Activated CD8-positive, alpha-beta memory T cell treated with anti-CD3 and anti-CD28 coated beads, Interleukin-2, amount 10 ng/mL, durations not matched to agents 7 days and 5 days (primary cell): ENCODE measurements around the gene TP53BP2. TPM values are rescaled to one million over a fixed set of nuclear protein-coding genes. Genes with fewer than 3 reads are reported as not detected.

Experiments
- ATAC-seq: fragments of 150-1000 bp; cut with Tn5 transposase; one replicate; pipeline ENCODE4 v1.10.0; 2021; ENCODE audit warnings: moderate library complexity
- CTCF ChIA-PET: fragments of 350-600 bp; sonication (Branson Sonifier 250); formaldehyde crosslinking; loops from one replicate; lab custom pipeline; 2021; ENCODE audit warnings: antibody characterized with exemption; lab: Charles Lee
- DNase-seq: peaks from one replicate; pipeline ENCODE4 v3.0.0-alpha.2; 2020
- H3K27ac Mint-ChIP-seq: one replicate; pipeline ENCODE4 v1.8.0; 2021; ENCODE audit warnings: mild to moderate bottlenecking, mixed read lengths
- H3K27me3 Mint-ChIP-seq: one replicate; pipeline ENCODE4 v1.8.0; 2021; ENCODE audit warnings: mixed read lengths
- H3K36me3 Mint-ChIP-seq: one replicate; pipeline ENCODE4 v1.8.0; 2021; ENCODE audit warnings: mild to moderate bottlenecking, mixed read lengths
- H3K4me1 Mint-ChIP-seq: one replicate; pipeline ENCODE4 v1.8.0; 2021; ENCODE audit warnings: mixed read lengths
- H3K4me3 Mint-ChIP-seq: one replicate; pipeline ENCODE4 v1.8.0; 2021; ENCODE audit warnings: mild to moderate bottlenecking, moderate library complexity, mixed read lengths
- H3K9me3 Mint-ChIP-seq: one replicate; pipeline ENCODE4 v1.8.0; 2022; ENCODE audit warnings: low read depth, mixed read lengths
- total RNA-seq, 2 experiments: library from RNA; stranded (reverse); gene quantifications; one replicate each; pipeline ENCODE4 v1.2.3, GENCODE V29; 2021

Gene TP53BP2
- total RNA-seq, 2 experiments from 2014 or later = 35.8 to 39.6 TPM

DNA sequence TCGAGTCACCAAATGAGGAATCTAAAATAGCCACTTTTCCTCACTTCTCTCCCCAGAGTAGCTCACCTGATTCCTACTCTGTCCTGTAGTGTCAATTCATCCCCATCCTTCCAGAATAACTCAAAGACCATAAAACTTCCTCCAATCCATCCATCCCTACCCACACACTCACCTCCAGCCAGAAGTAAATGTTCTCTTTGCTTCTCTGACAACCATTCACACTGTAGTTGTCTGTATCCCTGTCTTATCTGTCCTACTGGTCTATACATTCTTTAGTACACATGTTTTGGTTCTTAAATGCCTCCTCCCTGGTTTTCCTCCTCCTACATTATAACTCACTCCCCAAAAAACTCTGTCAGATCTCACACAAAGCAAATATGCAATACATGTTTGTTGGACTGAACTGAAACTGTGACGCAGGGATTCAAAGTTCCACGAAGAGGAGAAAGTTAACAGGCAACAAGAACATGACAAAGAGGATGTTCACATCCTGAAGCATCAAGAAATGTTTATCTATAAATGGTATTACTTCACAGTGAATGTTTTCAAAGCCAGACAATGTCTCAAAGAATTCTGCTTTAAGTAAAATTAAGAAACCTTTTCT is 11.0 kb downstream of the TP53BP2 start:
- H3K27me3 Mint-ChIP-seq = no peaks in the 10 kb centered on the region
- H3K9me3 Mint-ChIP-seq = no peaks in the 10 kb centered on the region
- peaks cover 32% of the 10 kb centered on the region for H3K4me1 Mint-ChIP-seq
- H3K27ac Mint-ChIP-seq = no peak overlapping the region
- no peak overlapping the region for H3K4me3 Mint-ChIP-seq
- DNase-seq = no peak
- CTCF ChIA-PET = no interaction called here
- no peak for ATAC-seq
- peaks cover 2% of the 10 kb centered on the region for H3K36me3 Mint-ChIP-seq

DNA sequence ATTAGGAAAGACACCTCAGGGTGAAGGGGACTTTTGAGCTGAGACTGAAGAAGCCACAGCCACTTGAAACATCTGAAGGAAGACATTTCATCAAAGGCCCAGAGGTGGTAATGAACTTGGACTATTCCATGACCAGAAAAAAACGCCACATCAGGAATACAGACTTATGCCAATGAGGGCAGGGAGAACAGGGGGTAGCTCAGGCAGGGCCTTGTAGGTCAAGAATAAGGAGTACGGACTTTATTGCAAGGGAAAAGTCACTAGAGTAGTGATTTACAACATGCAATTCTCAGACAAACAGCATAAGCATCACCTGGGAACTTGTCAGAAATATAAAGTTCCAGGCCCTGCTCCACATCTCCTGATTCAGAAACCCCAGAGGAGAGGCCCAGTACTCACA is 11.8 kb downstream of the TP53BP2 start:
- no peak for ATAC-seq
- Mint-ChIP-seq H3K9me3 (no peaks in the 10 kb centered on the region), H3K4me3 (no peak overlapping the region), H3K27ac (no peak overlapping the region), H3K4me1 (peaks cover 33% of the 10 kb centered on the region), H3K27me3 (no peaks in the 10 kb centered on the region), H3K36me3 (no peaks in the 10 kb centered on the region)
- CTCF ChIA-PET = interaction anchor here (0.8 kb wide), 1 partner anchor 22 kb away, joined by 3 read pairs; no protein-coding TSS in a partner anchor
- DNase-seq = no peak

DNA sequence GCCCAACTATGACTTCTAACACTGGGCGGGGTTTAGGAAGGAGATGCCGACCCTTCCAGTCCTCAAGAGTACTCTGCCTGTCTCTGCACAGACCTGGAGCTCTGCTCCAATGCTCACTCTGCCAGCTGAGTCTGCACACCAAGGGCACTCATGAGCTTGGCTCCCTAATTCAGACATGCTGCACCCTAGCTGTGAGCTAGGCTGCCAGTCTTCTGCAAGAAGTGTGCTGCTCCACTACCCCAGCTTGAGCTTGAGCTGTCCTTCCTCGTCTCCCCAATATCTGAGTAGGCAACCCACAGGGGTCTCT is 13.2 kb downstream of the TP53BP2 start:
- DNase-seq = no peak
- Mint-ChIP-seq H3K27me3 (no peaks in the 10 kb centered on the region), H3K4me3 (peak overlapping the region; percentile 40), H3K9me3 (no peaks in the 10 kb centered on the region), H3K4me1 (peaks cover 29% of the 10 kb centered on the region), H3K36me3 (peaks cover 5% of the 10 kb centered on the region), H3K27ac (peak overlapping the region; percentile 84)
- CTCF ChIA-PET = interaction anchor here (1.3 to 1.5 kb wide), 2 partner anchors 9 to 13 kb away, joined by 5 to 6 read pairs; partner anchors contain the start of gene TP53BP2
- peak; percentile 52 for ATAC-seq

DNA sequence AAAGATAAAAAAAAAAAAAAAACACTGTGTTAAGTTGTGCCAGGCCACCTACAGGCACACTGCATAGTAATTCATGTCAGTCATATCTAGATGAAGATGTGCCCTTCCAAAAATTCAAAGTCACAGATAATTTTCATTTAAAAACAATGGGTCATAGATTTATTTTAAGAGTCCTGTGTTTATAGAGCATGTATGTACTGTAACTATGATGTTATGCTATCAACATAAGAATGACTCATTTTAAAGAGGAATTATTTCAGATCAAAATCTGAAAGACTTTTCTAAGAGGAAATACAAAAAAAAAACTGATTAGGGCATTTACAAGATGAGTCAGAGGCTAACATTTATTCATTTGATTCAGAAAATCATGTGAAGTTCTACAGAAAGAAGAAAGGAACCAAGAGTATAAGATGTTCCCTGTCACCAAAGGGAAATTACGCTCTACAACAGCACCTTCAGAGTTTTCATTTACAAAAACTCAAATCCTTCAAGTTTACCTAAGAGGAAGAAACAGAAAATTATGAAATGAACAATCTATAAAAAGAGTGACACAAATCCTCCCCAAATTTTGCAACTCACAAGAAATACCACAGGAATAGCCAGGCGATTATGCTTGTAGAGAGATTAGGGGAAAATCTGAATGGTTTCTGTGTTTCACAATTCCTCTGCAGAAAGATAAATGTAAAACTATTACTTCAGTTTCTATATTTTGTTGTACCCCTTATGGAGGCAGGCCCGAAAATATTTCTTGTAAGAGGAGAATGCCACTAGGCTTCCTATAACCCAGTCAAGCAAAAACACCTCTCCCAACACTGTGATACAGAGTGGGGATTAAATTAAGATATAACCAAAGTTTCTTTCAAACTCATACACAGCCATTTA is 13.8 kb downstream of the TP53BP2 start:
- Mint-ChIP-seq H3K4me1 (peaks cover 33% of the 10 kb centered on the region), H3K4me3 (peak overlapping the region; percentile 40), H3K27ac (peak overlapping the region; percentile 84), H3K9me3 (no peaks in the 10 kb centered on the region), H3K27me3 (no peaks in the 10 kb centered on the region), H3K36me3 (peaks cover 5% of the 10 kb centered on the region)
- CTCF ChIA-PET = interaction anchor here (1.1 to 1.5 kb wide), 3 partner anchors 9 to 13 kb away, joined by 3 to 6 read pairs (median 5); partner anchors contain the start of gene TP53BP2
- ATAC-seq = peak; percentile 57
- DNase-seq = no peak

DNA sequence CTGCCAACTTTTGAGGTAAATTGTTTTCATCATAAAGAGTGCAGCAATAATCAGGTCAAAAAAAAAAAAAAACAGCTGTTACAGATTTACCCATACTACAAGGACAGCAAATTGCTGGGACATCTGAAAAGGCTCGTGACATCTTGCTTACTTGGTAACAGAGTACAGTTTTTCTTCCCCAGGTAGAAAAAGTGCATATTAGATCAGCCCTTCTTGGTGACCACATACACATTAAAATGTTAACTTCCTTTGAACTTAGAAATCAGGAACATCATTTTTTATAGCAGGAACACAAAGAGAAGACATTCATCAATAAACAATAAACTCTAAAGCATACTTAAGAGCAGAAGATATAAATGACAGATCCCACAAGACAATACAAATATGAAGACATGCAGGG is 16.1 kb downstream of the TP53BP2 start:
- Mint-ChIP-seq H3K4me1 (peaks cover 55% of the 10 kb centered on the region), H3K27ac (no peak overlapping the region), H3K4me3 (no peak overlapping the region), H3K27me3 (no peaks in the 10 kb centered on the region), H3K9me3 (no peaks in the 10 kb centered on the region), H3K36me3 (peaks cover 5% of the 10 kb centered on the region)
- DNase-seq = no peak
- CTCF ChIA-PET = interaction anchor here (0.9 to 1.8 kb wide), 2 partner anchors 9 to 16 kb away, joined by 3 to 4 read pairs; partner anchors contain the start of gene TP53BP2
- no peak for ATAC-seq

DNA sequence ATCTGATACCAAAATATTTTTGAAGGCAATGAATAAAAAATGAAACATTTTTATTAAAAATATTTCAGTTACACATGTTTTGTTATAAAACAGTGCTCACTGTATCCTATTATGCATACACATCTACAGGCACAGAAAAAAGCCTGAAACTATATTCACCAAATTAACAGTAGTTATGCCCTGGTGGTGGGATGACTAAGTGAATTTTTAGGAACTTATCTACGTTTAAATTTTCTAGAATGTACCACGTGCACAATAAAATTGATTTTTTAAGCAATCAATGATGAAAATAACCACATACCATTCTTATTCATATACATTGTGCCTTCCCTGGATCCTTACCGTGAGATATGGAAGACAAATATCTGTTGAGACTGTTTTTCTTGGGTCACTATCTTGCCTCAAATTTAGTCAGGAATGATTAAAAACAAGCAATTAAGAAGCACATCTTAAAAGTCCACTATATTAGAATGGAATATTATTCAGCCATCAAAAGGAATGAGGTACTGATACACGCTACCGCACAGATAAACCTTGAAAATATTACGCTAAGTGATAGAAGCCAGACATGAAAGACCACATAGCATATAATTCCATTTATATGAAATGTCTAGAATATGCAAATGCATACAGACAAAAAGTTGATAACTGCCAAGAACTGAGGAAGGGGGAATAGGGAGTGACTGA is 17.4 kb downstream of the TP53BP2 start:
- H3K27me3 Mint-ChIP-seq = no peaks in the 10 kb centered on the region
- DNase-seq = no peak
- CTCF ChIA-PET = interaction anchor here (1.8 kb wide), 1 partner anchor 18 kb away, joined by 4 read pairs; the partner anchor contains the start of gene TP53BP2
- no peak overlapping the region for H3K4me3 Mint-ChIP-seq
- peaks cover 61% of the 10 kb centered on the region for H3K4me1 Mint-ChIP-seq
- no peak overlapping the region for H3K27ac Mint-ChIP-seq
- no peak for ATAC-seq
- H3K9me3 Mint-ChIP-seq = no peaks in the 10 kb centered on the region
- H3K36me3 Mint-ChIP-seq = peaks cover 5% of the 10 kb centered on the region

DNA sequence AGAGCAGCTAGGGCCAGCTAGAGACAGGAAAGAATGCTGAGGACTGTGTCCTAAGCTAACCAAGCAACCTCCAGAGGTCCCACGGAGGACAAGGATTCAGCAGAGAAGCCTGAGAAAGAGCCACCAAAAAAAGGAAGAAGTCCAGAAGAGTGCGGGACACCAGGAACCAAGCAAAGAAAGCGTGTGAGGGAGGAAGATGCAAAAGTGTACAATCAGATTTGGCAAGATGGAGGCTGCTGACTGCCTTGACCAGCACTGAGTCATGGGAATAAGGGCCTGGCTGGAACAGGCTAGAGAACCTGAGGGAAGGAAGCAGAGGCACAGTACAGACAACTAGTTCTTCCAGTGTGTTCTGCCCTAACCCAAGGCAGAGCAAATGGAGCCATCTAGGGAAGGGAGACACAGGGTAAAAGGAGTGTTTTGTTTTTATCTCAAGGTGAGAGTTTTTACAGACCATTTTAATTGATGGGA is 18.5 kb downstream of the TP53BP2 start:
- DNase-seq = no peak
- peaks cover 57% of the 10 kb centered on the region for H3K4me1 Mint-ChIP-seq
- H3K36me3 Mint-ChIP-seq = peaks cover 5% of the 10 kb centered on the region
- H3K4me3 Mint-ChIP-seq = no peak overlapping the region
- CTCF ChIA-PET = no interaction called here
- H3K27ac Mint-ChIP-seq = no peak overlapping the region
- ATAC-seq = no peak
- H3K9me3 Mint-ChIP-seq = no peaks in the 10 kb centered on the region
- H3K27me3 Mint-ChIP-seq = no peaks in the 10 kb centered on the region

DNA sequence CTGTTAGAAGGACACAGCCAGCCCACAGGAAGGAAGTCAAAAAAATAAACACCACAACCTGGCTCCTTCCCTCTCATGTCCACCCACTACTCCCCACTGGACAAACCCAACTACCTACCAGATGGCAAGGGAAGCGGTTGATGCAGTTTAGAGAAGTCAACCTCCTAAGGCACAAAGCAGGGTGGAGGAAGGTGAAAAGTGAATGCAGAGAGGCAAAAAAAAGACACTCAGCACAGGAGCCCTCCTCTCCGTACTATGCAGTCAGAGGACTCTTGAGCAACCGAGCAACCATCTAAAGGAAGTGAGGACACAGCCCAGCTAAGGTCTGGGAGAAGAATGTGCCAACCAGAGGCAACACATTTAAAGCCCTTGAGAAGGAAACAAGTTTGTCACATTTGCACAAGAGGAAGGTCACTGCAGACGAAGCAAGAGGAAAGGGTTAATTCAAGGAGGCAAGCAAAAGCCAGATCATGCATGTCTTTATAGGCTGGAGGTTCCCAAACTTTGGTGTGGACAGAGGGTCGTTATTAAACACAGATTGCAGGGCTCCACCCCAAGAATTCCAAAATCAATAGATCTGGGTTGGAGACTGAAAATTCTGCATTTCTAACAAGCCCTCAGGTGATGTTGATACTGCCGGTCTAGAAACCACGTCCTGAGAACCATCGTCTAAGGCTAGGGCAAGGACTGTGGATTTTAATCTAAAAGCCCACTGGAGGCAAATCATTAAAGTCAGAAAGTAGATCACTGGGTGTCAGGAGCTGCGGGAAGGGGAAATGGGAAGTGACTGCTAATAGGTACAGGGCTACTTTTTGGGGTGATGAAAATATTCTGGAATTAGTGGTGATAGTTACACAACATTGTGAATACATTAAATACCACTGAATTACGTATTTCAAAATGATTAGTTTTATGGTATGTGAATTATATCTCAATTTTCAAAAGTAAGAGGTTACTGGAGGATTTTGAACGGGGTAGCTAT is 19.7 kb downstream of the TP53BP2 start:
- H3K4me1 Mint-ChIP-seq = peaks cover 49% of the 10 kb centered on the region
- CTCF ChIA-PET = interaction anchor here (1.0 to 1.9 kb wide), 4 partner anchors 18 to 114 kb away, joined by 3 to 7 read pairs (median 3); partner anchors contain the start of genes CAPN2 and TP53BP2
- H3K27ac Mint-ChIP-seq = peak overlapping the region; percentile 47
- no peak overlapping the region for H3K4me3 Mint-ChIP-seq
- no peaks in the 10 kb centered on the region for H3K9me3 Mint-ChIP-seq
- no peaks in the 10 kb centered on the region for H3K27me3 Mint-ChIP-seq
- DNase-seq = no peak
- ATAC-seq = peak; percentile 59
- H3K36me3 Mint-ChIP-seq = peaks cover 6% of the 10 kb centered on the region

DNA sequence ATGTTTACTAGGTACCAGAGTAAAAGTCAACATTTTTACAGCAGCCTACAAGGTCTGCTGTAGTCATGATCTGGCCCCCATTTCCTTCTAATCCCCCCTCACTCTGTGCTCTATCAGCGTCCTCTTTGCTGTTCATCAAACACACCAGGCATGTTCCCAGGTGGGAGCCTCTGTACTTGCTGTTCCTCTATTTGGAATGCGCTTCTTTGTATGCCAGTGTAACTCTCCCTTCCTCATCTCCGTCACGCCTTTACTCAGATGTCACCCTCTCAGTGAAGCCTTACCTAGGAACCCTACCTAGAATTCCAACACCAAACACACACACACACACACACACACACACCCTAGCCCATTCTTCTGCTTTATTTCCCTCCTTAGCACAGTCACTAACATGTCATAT is 21.0 kb downstream of the TP53BP2 start:
- Mint-ChIP-seq H3K27ac (no peak overlapping the region), H3K4me3 (no peak overlapping the region), H3K27me3 (no peaks in the 10 kb centered on the region), H3K36me3 (peaks cover 12% of the 10 kb centered on the region), H3K9me3 (no peaks in the 10 kb centered on the region), H3K4me1 (peaks cover 45% of the 10 kb centered on the region)
- DNase-seq = no peak
- CTCF ChIA-PET = interaction anchor here (1.0 to 2.3 kb wide), 5 partner anchors 14 to 113 kb away, joined by 3 to 8 read pairs (median 4); partner anchors contain the start of genes CAPN2 and TP53BP2
- no peak for ATAC-seq

DNA sequence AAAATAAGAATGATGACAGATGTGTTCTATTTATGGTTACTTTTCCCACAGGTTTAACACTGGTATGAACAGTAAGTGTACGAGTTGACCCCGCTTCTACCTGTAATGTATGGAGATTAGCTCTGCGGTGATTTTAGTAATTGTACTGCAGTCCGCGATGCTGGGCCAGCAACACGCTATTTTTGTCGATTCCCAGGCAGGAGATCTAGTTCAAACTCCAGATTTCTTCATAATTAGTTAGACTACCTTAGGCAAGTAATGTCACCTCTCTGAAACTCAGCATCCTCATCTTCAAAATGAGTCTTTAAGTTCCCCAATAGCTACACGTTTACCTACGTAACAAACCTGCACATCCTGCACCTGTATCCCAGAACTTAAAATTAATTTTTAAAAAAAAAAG is 21.5 kb downstream of the TP53BP2 start:
- H3K36me3 Mint-ChIP-seq = peaks cover 12% of the 10 kb centered on the region
- no peak overlapping the region for H3K27ac Mint-ChIP-seq
- no peak overlapping the region for H3K4me3 Mint-ChIP-seq
- H3K9me3 Mint-ChIP-seq = no peaks in the 10 kb centered on the region
- DNase-seq (no peak), ATAC-seq (no peak)
- H3K27me3 Mint-ChIP-seq = no peaks in the 10 kb centered on the region
- CTCF ChIA-PET = interaction anchor here (1.5 to 2.3 kb wide), 3 partner anchors 13 to 75 kb away, joined by 4 to 8 read pairs (median 7); no protein-coding TSS in a partner anchor
- peaks cover 43% of the 10 kb centered on the region for H3K4me1 Mint-ChIP-seq

DNA sequence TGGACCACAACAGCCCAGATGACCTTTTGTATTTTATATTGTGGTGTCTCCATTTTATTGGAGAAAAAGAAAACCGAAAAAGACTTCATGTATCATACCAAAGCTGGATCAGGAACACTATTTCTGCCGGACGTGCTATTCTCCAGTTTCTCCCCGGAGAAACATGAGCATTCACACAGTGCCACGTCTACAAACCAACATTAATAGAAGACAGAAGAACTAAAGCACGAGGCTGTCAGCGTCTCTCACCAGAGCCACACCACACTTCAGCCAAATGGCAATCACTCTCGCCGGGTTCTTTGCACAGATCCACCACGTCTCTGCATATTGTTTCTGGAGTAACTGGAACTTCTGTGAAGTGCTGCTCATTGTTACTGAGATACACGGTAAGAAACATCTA is 24.8 kb downstream of the TP53BP2 start:
- peaks cover 22% of the 10 kb centered on the region for H3K4me1 Mint-ChIP-seq

DNA sequence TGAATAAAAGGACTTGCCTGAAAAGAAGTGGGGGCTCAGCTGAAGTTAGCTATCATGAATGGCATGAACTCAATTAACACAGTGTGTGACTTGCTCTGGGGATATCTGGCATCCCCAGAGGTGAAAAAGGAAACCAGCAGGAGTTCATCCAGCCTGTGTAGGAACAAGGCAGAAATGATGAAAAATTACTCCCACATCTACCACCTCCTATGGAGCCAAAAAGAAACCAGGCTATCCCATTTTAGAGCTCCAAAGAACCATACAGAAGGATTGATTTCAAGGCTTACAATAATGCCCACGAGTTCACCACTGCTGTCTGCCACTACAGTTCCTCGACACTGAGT is 25.3 kb downstream of the TP53BP2 start:
- Mint-ChIP-seq H3K27me3 (no peaks in the 10 kb centered on the region), H3K9me3 (no peaks in the 10 kb centered on the region), H3K36me3 (peaks cover 10% of the 10 kb centered on the region), H3K4me1 (peaks cover 17% of the 10 kb centered on the region), H3K27ac (no peak overlapping the region), H3K4me3 (no peak overlapping the region)
- CTCF ChIA-PET = interaction anchor here (1.2 to 1.6 kb wide), 3 partner anchors 9 to 33 kb away, joined by 3 to 4 read pairs (median 4); no protein-coding TSS in a partner anchor
- DNase-seq (no peak), ATAC-seq (no peak)

More for the DNA sequence above, 24.8 kb downstream of the TP53BP2 start:
- no peaks in the 10 kb centered on the region for H3K27me3 Mint-ChIP-seq
- ATAC-seq (no peak), DNase-seq (no peak)
- no peak overlapping the region for H3K27ac Mint-ChIP-seq
- peaks cover 10% of the 10 kb centered on the region for H3K36me3 Mint-ChIP-seq
- no peaks in the 10 kb centered on the region for H3K9me3 Mint-ChIP-seq
- no peak overlapping the region for H3K4me3 Mint-ChIP-seq
- CTCF ChIA-PET = interaction anchor here (1.2 to 1.6 kb wide), 3 partner anchors 10 to 32 kb away, joined by 3 to 4 read pairs (median 4); no protein-coding TSS in a partner anchor
